Measurements from ENCODE around the gene RNF224. TPM values are rescaled to one million over a fixed set of nuclear protein-coding genes. Genes with fewer than 3 reads are reported as not detected.
A peak's percentile ranks its signal among the peaks of the same experiment; 100 is the strongest.
"Not testable (repeated sequence)": the region's sequence is repeated elsewhere in the genome, so short reads cannot be mapped to it uniquely, and the experiment has no call there.

Gene RNF224
- total RNA-seq, 1 donor from 2014 or later, result not detected

GRCh38 chr9:137240841-137241489 lies 13.7 kb downstream of the RNF224 start, which contains the start of gene TUBB4B:
TSS of gene TUBB4B (plus strand) at chr9:137241287. CDS start at chr9:137241361, 74 bp downstream.
- peak; percentile 100 for DNase-seq

DNA sequence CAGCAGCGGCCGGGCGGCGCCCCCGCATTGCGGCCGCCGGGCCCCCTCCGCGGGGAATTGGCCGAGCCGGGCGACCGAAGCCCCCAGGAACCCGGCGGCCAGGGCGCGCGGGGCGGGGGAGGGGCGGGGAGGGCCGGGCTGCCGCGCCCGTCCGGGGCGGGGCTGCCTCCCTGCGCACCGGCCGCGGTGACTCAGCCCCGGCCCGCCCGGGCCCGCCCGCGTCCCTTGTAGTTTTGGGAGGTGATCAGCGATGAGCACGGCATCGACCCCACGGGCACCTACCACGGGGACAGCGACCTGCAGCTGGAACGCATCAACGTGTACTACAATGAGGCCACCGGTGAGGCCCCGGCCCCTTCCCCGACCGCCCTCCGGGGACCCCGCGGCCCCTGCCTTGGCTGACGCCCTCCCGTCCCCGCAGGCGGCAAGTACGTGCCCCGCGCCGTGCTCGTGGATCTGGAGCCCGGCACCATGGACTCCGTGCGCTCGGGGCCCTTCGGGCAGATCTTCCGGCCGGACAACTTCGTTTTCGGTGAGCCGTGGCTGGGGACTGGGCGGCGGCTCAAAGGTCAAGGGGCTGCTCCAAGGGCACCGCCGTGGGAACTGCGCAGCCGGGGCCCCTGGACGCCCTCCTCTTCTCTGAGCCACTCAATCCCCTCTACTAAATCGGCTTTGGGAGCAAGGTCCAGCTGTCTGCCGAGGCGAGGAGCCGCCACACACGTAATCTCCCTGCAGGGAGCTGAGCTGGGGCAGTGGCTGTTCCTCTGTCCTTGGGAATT lies 14.4 kb downstream of the RNF224 start:
- DNase-seq, result no peak

DNA sequence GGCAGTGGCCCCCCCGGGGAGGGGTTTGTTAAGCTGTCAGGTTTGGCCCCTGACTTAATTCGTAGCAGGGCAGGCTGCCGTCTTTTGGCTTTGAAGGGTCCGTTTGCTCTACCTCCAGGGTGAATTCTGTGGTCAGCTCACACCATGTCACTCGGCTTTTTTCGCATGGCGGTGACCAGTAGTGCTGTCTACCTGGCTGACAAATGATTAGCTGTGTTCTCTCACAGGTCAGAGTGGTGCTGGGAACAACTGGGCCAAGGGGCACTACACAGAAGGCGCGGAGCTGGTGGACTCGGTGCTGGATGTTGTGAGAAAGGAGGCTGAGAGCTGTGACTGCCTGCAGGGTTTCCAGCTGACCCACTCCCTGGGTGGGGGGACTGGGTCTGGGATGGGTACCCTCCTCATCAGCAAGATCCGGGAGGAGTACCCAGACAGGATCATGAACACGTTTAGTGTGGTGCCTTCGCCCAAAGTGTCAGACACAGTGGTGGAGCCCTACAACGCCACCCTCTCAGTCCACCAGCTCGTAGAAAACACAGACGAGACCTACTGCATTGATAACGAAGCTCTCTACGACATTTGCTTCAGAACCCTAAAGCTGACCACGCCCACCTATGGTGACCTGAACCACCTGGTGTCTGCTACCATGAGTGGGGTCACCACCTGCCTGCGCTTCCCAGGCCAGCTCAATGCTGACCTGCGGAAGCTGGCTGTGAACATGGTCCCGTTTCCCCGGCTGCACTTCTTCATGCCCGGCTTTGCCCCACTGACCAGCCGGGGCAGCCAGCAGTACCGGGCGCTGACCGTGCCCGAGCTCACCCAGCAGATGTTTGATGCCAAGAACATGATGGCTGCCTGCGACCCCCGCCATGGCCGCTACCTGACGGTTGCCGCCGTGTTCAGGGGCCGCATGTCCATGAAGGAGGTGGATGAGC lies 15.2 kb downstream of the RNF224 start:
- no peak for DNase-seq

- not testable (repeated sequence) for DNase-seq
Measured at GRCh38 chr9:137243266-137243625, 15.9 kb downstream of the RNF224 start.

- no peak for DNase-seq
Measured at GRCh38 chr9:137243626-137244485, 16.6 kb downstream of the RNF224 start.

DNA sequence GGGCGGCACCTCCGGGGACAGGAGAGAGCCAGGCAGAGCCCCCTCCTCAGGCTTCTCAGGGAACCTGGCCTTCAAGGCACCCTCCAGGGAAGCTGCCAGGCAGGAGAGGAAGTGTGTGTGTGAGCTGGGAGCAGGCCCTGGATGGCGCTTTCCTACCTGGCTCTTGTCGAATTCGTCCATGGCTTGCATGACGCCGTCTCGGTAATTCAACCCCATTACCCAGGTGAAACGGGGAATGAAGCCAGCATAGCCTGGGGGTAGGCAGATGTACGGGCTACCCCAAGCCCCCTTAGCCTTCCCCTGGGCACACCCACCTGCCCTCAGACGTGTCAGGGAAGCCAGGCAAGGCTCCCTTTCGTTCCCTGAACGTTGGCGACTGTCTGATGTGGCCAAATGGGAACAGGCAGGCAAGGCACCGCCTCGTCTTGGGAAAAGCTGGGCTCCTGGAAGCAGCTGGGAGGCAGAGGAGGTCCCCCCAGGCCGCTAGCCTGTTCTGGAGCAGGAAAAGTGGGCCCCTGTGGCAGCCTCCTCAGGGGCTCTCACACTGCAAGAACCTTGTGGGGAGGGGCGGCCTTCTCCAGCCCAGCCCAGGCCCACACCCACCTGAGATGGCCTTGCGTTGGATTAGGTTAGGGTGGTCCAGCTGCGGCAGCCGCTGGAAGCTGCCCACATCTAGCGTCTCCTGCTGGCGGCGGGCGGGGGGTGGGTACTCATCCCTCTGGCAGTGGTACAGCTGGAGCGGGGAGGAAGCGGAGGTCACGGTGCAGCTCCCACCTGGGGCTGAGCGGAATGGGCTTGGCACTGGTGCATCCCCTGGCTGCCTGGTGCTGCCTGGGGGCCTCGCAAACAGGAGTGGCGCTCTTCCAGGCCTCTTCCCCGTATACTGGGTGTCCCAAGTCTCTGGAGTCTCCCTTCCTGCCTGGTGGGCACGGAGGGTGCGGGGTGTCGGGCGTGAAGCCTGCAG lies 17.5 kb downstream of the RNF224 start:
- DNase-seq, result no peak

GRCh38 chr9:137245450-137246421 lies 18.4 kb downstream of the RNF224 start:
- no peak for DNase-seq

- DNase-seq, result no peak
Measured at GRCh38 chr9:137247135-137247915, 20.0 kb downstream of the RNF224 start.

DNA sequence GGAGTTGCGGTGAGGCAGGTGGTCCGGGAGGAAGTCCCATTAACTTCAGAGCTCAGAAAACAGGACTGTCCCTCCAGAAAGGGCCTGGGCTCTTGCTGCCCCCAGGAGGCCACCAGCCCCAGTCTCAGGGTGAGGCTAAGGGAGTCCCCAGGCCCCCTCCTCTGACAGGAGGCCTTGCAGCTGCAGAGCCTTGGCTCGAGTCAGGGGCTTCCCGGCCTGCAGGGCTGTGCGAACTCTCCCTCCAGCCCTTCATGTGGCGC lies 20.5 kb downstream of the RNF224 start:
- no peak for DNase-seq

- DNase-seq, result no peak
Measured at GRCh38 chr9:137250329-137251193, 23.3 kb downstream of the RNF224 start.

GRCh38 chr9:137251194-137251461 lies 23.8 kb downstream of the RNF224 start, which contains the start of gene STPG3:
TSS of gene STPG3 (plus strand) at chr9:137251286. CDS start at chr9:137251287, 1 bp downstream.
- no peak for DNase-seq

DNA sequence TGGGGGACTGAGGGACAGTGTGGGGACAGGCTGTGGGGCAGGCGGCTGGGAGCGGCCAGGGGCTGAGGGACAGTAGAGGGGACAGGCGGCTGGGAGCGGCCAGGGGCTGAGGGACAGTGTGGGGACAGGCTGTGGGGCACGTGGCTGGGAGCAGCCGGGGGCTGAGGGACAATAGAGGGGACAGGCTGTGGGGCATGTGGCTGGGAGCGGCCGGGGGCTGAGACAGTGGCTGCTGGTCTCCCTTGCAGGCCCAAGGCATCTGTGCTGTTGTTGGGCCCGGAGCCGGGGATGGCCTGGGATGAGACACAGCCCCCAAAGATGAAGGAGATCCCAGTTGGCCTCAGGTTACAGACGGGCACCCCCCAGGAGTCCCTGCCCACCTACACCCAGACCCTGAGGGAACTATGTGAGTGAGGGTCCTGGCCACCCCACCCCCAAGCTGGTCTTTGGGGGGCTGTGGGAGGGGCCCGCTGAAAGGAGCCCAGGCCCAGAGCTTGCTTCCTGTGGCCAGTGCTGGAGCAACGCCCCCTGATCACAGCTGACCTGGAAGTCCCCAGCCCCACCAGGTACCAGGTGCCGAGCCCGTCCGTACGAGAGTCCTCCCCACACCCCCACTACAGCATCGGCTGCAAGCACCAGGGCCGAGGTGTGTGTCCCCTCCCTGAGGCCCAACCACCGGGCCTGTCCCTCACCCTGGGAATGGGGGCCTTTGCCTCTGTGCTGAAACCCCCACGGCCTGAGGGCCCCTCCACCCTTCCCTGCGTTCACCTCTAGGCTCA lies 24.4 kb downstream of the RNF224 start:
- DNase-seq, result no peak

- no peak for DNase-seq
Measured at GRCh38 chr9:137252555-137253506, 25.5 kb downstream of the RNF224 start.

DNA sequence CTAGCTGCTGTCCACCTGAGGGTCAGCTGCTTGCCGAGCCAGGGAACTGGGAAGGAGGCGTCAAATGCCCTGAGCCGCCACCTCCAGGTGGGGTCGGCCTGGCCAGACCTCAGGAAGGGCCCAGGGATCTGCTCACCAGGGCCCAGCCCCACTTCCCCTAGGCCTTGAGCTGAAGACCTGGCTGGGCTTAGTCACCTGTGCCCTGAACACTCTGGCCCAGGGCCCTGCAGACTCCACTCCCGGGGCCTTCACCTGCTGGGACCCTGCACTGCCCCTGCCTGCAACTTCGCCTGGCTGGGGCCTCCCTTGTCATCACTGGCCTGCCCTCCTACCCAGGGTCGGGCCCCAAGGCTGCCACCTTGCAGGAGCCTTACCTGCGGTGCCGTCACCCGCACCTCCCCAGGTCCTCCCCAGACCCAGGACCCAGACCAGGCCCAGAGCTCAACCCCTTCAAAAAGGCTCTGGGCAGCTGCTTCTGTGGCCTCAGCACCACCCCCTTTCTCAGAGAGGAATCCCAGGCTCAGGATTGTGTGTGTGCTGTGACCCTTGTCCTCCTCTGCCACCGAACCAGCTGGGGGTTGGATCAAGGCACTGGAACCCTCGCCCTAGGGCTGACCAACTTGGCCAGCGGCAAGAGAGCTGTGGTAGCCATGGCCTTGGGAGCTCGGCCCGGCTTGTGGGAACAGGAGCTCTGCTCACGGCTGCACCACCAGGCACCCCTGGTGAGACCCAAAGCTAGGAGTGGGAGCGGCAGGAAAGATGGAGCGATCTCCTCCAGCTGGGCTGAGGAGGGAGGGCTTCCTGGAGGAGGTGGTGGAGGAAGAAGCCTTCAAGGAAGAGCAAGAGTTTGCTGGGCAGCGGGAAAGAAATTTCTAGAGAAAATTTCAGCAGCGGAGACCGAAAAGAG lies 26.7 kb downstream of the RNF224 start:
- DNase-seq, result no peak

Measured in skin of body (tissue), 2 donors.